Osteoblast (primary cell): ENCODE data around the gene MTMR12. TPM values are rescaled to one million over a fixed set of nuclear protein-coding genes. Genes with fewer than 3 reads are reported as not detected.

Source experiments
- DNase-seq: peaks from one replicate; pipeline ENCODE4 v3.0.0; 2011; ENCODE audit warnings: low spot score, mixed read lengths; ENCODE audit not compliant: insufficient read length; ENCODE audit errors: missing footprints
- H2AFZ ChIP-seq: 2 replicates; pipeline ENCODE4 v1.6.0; 2011; ENCODE audit warnings: mild to moderate bottlenecking, low read length
- H3K27ac ChIP-seq: 2 replicates; pipeline ENCODE4 v1.5.1; 2011; ENCODE audit warnings: mild to moderate bottlenecking, low read depth, low read length, moderate library complexity
- H3K27me3 ChIP-seq: 2 replicates; pipeline ENCODE4 v1.6.0; 2012; ENCODE audit warnings: mild to moderate bottlenecking, control low read depth, inconsistent platforms, low read length, moderate library complexity; ENCODE audit not compliant: insufficient read depth
- H3K36me3 ChIP-seq: 2 replicates; pipeline ENCODE4 v1.5.1; 2011; ENCODE audit warnings: mild to moderate bottlenecking, low read length, control low read depth, moderate library complexity; ENCODE audit not compliant: insufficient read depth
- H3K4me1 ChIP-seq: 2 replicates; pipeline ENCODE4 v1.5.1; 2011; ENCODE audit warnings: mild to moderate bottlenecking, low read length, control low read depth, moderate library complexity; ENCODE audit not compliant: insufficient read depth
- H3K4me2 ChIP-seq: 2 replicates; pipeline ENCODE4 v1.6.0; 2011; ENCODE audit warnings: mild to moderate bottlenecking, low read length; ENCODE audit not compliant: insufficient read depth
- H3K4me3 ChIP-seq: fragments of 200-600 bp; sonication (generic); 3 replicates; pipeline ENCODE4 v1.5.1; 2012; ENCODE audit warnings: mild to moderate bottlenecking, low read length, inconsistent platforms; ENCODE audit not compliant: insufficient read depth
- H3K79me2 ChIP-seq: 2 replicates; pipeline ENCODE4 v1.6.0; 2012; ENCODE audit warnings: mild to moderate bottlenecking, low read length, control low read depth, inconsistent platforms; ENCODE audit not compliant: insufficient read depth
- H3K9me3 ChIP-seq: 2 replicates; pipeline ENCODE4 v1.5.1; 2011; ENCODE audit warnings: low read depth, low read length, control low read depth
- H4K20me1 ChIP-seq: 2 replicates; pipeline ENCODE4 v1.6.0; 2012; ENCODE audit warnings: mild to moderate bottlenecking, low read length, control low read depth; ENCODE audit not compliant: insufficient read depth
- CTCF ChIP-seq: IDR thresholded peaks from 2 replicates; pipeline ENCODE4 v1.5.1; 2011; ENCODE audit warnings: mild to moderate bottlenecking, low read depth, low read length, moderate library complexity; ENCODE audit errors: extremely low read depth
- total RNA-seq: library from RNA; depleted of rRNA; stranded (reverse); fragments of >200 nt; gene quantifications from 2 replicates; pipeline ENCODE4 v1.2.3, GENCODE V29; 2012

The MTMR12 gene
- total RNA-seq, 1 donor, result 20.6 TPM

- Histone ChIP-seq H2AFZ (peak overlapping the region; percentile 82), H3K4me2 (peak overlapping the region; percentile 84), H3K36me3 (no peaks in the 10 kb centered on the region), H4K20me1 (peaks cover 6% of the 10 kb centered on the region), H3K4me1 (peaks cover 8% of the 10 kb centered on the region), H3K27ac (peak overlapping the region; percentile 87), H3K27me3 (no peaks in the 10 kb centered on the region), H3K9me3 (no peaks in the 10 kb centered on the region), H3K79me2 (peaks cover 56% of the 10 kb centered on the region), H3K4me3 (peak overlapping the region; percentile 88)
- no peak for TF ChIP-seq CTCF
- DNase-seq, result no peak
These were observed 1.1 kb downstream of the MTMR12 start for GRCh38 chr5:32311404-32312196.

- peaks cover 72% of the 10 kb centered on the region for H3K79me2 ChIP-seq
- peaks cover 8% of the 10 kb centered on the region for H3K4me1 ChIP-seq
- no peak for DNase-seq
- no peaks in the 10 kb centered on the region for H3K9me3 ChIP-seq
- no peak overlapping the region for H3K27ac ChIP-seq
- H4K20me1 ChIP-seq, result peaks cover 7% of the 10 kb centered on the region
- H3K4me2 ChIP-seq, result no peak overlapping the region
- no peak overlapping the region for H2AFZ ChIP-seq
- H3K27me3 ChIP-seq, result no peaks in the 10 kb centered on the region
- H3K36me3 ChIP-seq, result no peaks in the 10 kb centered on the region
- no peak overlapping the region for H3K4me3 ChIP-seq
- TF ChIP-seq CTCF, result no peak
These were observed 3.0 kb downstream of the MTMR12 start for GRCh38 chr5:32309761-32310160.

GRCh38 chr5:32308946-32309345, 3.8 kb downstream of the MTMR12 start:
- no peak for TF ChIP-seq CTCF
- peaks cover 11% of the 10 kb centered on the region for H4K20me1 ChIP-seq
- H3K9me3 ChIP-seq, result no peaks in the 10 kb centered on the region
- no peak overlapping the region for H2AFZ ChIP-seq
- peaks cover 8% of the 10 kb centered on the region for H3K4me1 ChIP-seq
- no peak overlapping the region for H3K4me3 ChIP-seq
- no peak for DNase-seq
- no peaks in the 10 kb centered on the region for H3K27me3 ChIP-seq
- peaks cover 80% of the 10 kb centered on the region for H3K79me2 ChIP-seq
- H3K4me2 ChIP-seq, result no peak overlapping the region
- no peaks in the 10 kb centered on the region for H3K36me3 ChIP-seq
- H3K27ac ChIP-seq, result no peak overlapping the region

- Histone ChIP-seq H3K27ac (no peak overlapping the region), H4K20me1 (peaks cover 16% of the 10 kb centered on the region), H3K79me2 (peaks cover 91% of the 10 kb centered on the region), H3K4me2 (no peak overlapping the region), H3K9me3 (no peaks in the 10 kb centered on the region), H3K4me1 (peaks cover 8% of the 10 kb centered on the region), H3K36me3 (no peaks in the 10 kb centered on the region), H3K4me3 (no peak overlapping the region), H2AFZ (no peak overlapping the region), H3K27me3 (no peaks in the 10 kb centered on the region)
- no peak for TF ChIP-seq CTCF
- DNase-seq, result no peak
These were observed 5.0 kb downstream of the MTMR12 start for GRCh38 chr5:32307769-32308194.
